Measurements from ENCODE around the gene CAMK2D.

DNA sequence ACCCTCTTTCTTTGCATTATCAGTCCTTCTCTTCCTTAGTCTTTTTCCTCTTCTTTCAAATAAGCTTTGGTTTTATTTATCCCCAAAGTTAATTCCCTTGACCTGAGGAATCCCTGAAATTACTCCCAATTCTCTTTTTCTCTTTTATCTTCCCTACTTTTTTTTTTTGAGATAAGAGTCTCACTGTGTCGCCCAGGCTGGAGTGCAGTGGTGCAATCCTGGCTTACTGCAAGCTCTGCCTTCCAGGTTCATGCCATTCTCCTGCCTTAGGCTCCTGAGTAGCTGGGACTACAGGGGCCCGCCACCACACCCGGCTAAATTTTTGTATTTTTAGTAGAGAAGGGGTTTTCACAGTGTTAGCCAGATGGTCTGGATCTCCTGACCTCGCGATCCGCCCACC, 17.8 kb downstream of the CAMK2D start:
- TF ChIP-seq, protein P1, sequence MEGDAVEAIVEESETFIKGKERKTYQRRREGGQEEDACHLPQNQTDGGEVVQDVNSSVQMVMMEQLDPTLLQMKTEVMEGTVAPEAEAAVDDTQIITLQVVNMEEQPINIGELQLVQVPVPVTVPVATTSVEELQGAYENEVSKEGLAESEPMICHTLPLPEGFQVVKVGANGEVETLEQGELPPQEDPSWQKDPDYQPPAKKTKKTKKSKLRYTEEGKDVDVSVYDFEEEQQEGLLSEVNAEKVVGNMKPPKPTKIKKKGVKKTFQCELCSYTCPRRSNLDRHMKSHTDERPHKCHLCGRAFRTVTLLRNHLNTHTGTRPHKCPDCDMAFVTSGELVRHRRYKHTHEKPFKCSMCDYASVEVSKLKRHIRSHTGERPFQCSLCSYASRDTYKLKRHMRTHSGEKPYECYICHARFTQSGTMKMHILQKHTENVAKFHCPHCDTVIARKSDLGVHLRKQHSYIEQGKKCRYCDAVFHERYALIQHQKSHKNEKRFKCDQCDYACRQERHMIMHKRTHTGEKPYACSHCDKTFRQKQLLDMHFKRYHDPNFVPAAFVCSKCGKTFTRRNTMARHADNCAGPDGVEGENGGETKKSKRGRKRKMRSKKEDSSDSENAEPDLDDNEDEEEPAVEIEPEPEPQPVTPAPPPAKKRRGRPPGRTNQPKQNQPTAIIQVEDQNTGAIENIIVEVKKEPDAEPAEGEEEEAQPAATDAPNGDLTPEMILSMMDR (conservative IDR thresholded peaks at IDR 0.05; ENCODE audit: low read depth, low read length): no peak
- TF ChIP-seq EZH2 (IDR thresholded peaks at IDR 0.05; ENCODE audit: borderline replicate concordance, low read depth, low read length, poor library complexity, severe bottlenecking): no peak
